ENCODE data around the gene TNNI3K. TPM values are rescaled to one million over a fixed set of nuclear protein-coding genes. Genes with fewer than 3 reads are reported as not detected.

Gene TNNI3K
- total RNA-seq, 1 experiment from 2014 or later: 0.49 TPM

DNA sequence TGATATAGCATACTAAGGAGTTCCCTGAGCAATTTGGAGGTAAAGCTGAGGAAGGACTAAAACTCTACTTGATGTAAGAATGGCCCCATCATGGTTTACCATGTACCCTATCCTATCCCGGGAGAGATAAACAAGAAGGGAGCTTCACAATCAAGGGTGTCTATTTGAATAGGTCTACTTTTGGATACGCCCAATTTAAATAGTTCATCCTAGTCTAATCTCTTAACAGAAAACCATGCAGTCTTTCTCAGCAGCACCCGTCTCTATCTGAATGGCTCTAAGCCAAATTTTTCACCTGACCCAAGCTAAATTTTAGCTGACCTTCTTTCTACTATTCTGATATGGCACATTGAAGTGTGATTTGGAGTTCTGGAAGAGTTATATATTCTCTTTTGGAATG lies 122.0 kb downstream of the TNNI3K start:
- Histone ChIP-seq H3K27me3 (ENCODE audit: insufficient read depth, low read length) (no peaks in the 10 kb centered on the region), H3K4me2 (ENCODE audit: low read length) (no peak overlapping the region)
- POLR2A ChIA-PET: no interaction called here

More for the DNA sequence above, 122.0 kb downstream of the TNNI3K start:
- Histone ChIP-seq H3K9ac (ENCODE audit: low read length) (no peak overlapping the region), H3K36me3 (ENCODE audit: control insufficient read depth in 1 of 2, insufficient read depth in 2 of 2, low read length in 2 of 2) (no peaks in the 10 kb centered on the region), H3K9me3 (ENCODE audit: control insufficient read depth in 1 of 2, insufficient read depth in 1 of 2, low read depth in 1 of 2, low read length in 2 of 2) (no peaks in the 10 kb centered on the region), H3K27ac (ENCODE audit: low read depth, low read length) (no peak overlapping the region), H4K20me1 (ENCODE audit: insufficient read depth) (no peaks in the 10 kb centered on the region), H3K4me3 (replicated peaks in 1 of 2; ENCODE audit: low read depth in 1 of 2, low read length in 2 of 2) (no peak overlapping the region), H3K79me2 (ENCODE audit: insufficient read depth, low read length) (no peaks in the 10 kb centered on the region), H3K4me1 (ENCODE audit: control insufficient read depth in 1 of 2, insufficient read depth in 2 of 2, low read length in 2 of 2) (no peaks in the 10 kb centered on the region), H3K9me2 (ENCODE audit: insufficient read depth) (no peaks in the 10 kb centered on the region), H2AFZ (ENCODE audit: low read depth, low read length, poor library complexity, severe bottlenecking) (no peak overlapping the region)
- no peak for DNase-seq (ENCODE audit: low read depth, low spot score)
- intact Hi-C loops (cut with micrococcal nuclease): no loop called here
- ChIA-PET RAD21 (ENCODE audit: low non-redundant PET in 1 of 2, low total read pairs in 2 of 2, uncharacterized antibody in 2 of 2, unreplicated experiment in 2 of 2) (no interaction called here), CTCF (no interaction called here)
- no TSS peak for BruUV-seq (replicated peaks)
- ATAC-seq: no peak
- TF ChIP-seq CEBPB (IDR thresholded peaks at IDR 0.05; ENCODE audit: low read depth): no peak
- no peak for TF ChIP-seq ZNF274 (IDR thresholded peaks at IDR 0.05; ENCODE audit: low read depth, low read length)
- TF ChIP-seq, protein P1, sequence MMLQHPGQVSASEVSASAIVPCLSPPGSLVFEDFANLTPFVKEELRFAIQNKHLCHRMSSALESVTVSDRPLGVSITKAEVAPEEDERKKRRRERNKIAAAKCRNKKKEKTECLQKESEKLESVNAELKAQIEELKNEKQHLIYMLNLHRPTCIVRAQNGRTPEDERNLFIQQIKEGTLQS (IDR thresholded peaks at IDR 0.05): no peak
- no peak for TF ChIP-seq POLR2A (IDR thresholded peaks at IDR 0.05; ENCODE audit: borderline replicate concordance, extremely low read depth, insufficient read depth, insufficient read length)
- TF ChIP-seq ELF1 (IDR thresholded peaks at IDR 0.05; ENCODE audit: borderline replicate concordance, low read depth): no peak
- TF ChIP-seq RAD21 (IDR thresholded peaks at IDR 0.05; ENCODE audit: low read depth): no peak
- no peak for TF ChIP-seq TCF7L2 (IDR thresholded peaks at IDR 0.05; ENCODE audit: borderline replicate concordance, extremely low read depth, insufficient read depth, insufficient read length)
- TF ChIP-seq CTCF (IDR thresholded peaks at IDR 0.05 in 2 of 3, conservative IDR thresholded peaks at IDR 0.05 in 1 of 3; ENCODE audit: borderline replicate concordance in 1 of 3, insufficient read depth in 1 of 3, low read depth in 2 of 3, low read length in 2 of 3): no peak
- no peak for TF ChIP-seq EZH2phosphoT487 (IDR thresholded peaks at IDR 0.05; ENCODE audit: borderline replicate concordance)
- no peak for TF ChIP-seq EZH2 (IDR thresholded peaks at IDR 0.05)
- no peak for TF ChIP-seq SRF (IDR thresholded peaks at IDR 0.05; ENCODE audit: low read depth)
- TF ChIP-seq, protein P2, sequence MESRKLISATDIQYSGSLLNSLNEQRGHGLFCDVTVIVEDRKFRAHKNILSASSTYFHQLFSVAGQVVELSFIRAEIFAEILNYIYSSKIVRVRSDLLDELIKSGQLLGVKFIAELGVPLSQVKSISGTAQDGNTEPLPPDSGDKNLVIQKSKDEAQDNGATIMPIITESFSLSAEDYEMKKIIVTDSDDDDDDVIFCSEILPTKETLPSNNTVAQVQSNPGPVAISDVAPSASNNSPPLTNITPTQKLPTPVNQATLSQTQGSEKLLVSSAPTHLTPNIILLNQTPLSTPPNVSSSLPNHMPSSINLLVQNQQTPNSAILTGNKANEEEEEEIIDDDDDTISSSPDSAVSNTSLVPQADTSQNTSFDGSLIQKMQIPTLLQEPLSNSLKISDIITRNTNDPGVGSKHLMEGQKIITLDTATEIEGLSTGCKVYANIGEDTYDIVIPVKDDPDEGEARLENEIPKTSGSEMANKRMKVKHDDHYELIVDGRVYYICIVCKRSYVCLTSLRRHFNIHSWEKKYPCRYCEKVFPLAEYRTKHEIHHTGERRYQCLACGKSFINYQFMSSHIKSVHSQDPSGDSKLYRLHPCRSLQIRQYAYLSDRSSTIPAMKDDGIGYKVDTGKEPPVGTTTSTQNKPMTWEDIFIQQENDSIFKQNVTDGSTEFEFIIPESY (IDR thresholded peaks at IDR 0.05; ENCODE audit: extremely low read depth, insufficient replicate concordance, low read length): no peak
- no peak for TF ChIP-seq MAX (IDR thresholded peaks at IDR 0.05)
